Measurements from ENCODE around the gene PODNL1. TPM values are rescaled to one million over a fixed set of nuclear protein-coding genes. Genes with fewer than 3 reads are reported as not detected.

Gene PODNL1
- total RNA-seq, 1 experiment from 2014 or later: 1.1 TPM

DNA sequence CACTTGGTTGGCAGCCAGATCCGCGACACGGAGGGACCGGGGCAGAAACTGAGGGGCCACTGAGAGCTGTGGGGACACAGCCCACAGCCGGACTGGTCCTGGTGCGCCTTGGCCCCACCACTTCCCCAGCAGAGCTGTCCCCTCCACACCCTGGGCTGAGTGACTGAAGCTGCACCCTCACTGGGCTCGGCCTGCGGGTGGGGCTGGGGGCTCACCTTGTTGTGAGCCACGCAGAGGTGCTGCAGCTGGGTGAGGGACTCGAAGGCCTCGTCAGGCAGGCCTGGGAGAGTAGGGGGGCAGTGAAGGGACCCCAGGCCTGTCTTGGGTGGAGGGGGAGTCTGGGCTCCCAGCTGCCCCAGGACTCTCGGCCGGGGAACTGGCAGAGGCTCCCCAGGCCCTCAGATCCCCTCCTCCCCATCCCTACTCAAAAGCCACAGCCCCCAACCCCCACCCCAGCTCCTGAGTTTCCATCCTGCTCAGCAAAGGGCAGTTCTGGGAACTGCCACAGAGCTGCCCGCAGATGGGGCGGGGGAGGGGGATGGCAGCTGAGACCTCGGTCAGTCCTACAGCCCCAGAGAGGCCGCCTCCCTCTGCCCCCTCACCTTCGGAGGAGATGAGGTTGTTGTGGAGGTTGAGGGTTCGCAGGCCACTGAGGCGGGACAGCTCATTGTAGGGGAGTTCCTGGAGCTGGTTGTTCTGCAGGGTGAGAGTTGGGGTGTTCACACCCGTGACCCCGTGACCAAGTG is 2.3 kb downstream of the PODNL1 start:
- DNase-seq (ENCODE audit: low spot score) (peak; percentile 70), ATAC-seq (peak; percentile 67)
- ChIA-PET CTCF (interaction anchor here (0.7 to 1.5 kb wide), 12 partner anchors 17 to 136 kb away, joined by 3 to 10 read pairs (median 4); partner anchors contain the start of genes DCAF15, IL27RA and MISP3), POLR2A (interaction anchor here (0.7 to 1.3 kb wide), 9 partner anchors 16 to 138 kb away, joined by 3 to 7 read pairs (median 3); partner anchors contain the start of gene DCAF15)
- TF ChIP-seq, protein P1, sequence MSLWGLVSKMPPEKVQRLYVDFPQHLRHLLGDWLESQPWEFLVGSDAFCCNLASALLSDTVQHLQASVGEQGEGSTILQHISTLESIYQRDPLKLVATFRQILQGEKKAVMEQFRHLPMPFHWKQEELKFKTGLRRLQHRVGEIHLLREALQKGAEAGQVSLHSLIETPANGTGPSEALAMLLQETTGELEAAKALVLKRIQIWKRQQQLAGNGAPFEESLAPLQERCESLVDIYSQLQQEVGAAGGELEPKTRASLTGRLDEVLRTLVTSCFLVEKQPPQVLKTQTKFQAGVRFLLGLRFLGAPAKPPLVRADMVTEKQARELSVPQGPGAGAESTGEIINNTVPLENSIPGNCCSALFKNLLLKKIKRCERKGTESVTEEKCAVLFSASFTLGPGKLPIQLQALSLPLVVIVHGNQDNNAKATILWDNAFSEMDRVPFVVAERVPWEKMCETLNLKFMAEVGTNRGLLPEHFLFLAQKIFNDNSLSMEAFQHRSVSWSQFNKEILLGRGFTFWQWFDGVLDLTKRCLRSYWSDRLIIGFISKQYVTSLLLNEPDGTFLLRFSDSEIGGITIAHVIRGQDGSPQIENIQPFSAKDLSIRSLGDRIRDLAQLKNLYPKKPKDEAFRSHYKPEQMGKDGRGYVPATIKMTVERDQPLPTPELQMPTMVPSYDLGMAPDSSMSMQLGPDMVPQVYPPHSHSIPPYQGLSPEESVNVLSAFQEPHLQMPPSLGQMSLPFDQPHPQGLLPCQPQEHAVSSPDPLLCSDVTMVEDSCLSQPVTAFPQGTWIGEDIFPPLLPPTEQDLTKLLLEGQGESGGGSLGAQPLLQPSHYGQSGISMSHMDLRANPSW (CRISPR knock-in tag; conservative IDR thresholded peaks at IDR 0.05; ENCODE audit: low read depth): no peak
- TF ChIP-seq, protein P2, sequence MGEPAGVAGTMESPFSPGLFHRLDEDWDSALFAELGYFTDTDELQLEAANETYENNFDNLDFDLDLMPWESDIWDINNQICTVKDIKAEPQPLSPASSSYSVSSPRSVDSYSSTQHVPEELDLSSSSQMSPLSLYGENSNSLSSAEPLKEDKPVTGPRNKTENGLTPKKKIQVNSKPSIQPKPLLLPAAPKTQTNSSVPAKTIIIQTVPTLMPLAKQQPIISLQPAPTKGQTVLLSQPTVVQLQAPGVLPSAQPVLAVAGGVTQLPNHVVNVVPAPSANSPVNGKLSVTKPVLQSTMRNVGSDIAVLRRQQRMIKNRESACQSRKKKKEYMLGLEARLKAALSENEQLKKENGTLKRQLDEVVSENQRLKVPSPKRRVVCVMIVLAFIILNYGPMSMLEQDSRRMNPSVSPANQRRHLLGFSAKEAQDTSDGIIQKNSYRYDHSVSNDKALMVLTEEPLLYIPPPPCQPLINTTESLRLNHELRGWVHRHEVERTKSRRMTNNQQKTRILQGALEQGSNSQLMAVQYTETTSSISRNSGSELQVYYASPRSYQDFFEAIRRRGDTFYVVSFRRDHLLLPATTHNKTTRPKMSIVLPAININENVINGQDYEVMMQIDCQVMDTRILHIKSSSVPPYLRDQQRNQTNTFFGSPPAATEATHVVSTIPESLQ (CRISPR knock-in tag; IDR thresholded peaks at IDR 0.05): no peak
- TF ChIP-seq MYBL2 (CRISPR knock-in tag; IDR thresholded peaks at IDR 0.05): no peak
- TF ChIP-seq ZNF232 (CRISPR knock-in tag; IDR thresholded peaks at IDR 0.05): no peak
- TF ChIP-seq, protein P3, sequence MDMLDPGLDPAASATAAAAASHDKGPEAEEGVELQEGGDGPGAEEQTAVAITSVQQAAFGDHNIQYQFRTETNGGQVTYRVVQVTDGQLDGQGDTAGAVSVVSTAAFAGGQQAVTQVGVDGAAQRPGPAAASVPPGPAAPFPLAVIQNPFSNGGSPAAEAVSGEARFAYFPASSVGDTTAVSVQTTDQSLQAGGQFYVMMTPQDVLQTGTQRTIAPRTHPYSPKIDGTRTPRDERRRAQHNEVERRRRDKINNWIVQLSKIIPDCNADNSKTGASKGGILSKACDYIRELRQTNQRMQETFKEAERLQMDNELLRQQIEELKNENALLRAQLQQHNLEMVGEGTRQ (CRISPR knock-in tag; IDR thresholded peaks at IDR 0.05): no peak
- TF ChIP-seq, protein P4, sequence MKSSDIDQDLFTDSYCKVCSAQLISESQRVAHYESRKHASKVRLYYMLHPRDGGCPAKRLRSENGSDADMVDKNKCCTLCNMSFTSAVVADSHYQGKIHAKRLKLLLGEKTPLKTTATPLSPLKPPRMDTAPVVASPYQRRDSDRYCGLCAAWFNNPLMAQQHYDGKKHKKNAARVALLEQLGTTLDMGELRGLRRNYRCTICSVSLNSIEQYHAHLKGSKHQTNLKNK (CRISPR knock-in tag; IDR thresholded peaks at IDR 0.05): no peak
- Mint-ChIP-seq H3K4me1 (peaks cover 29% of the 10 kb centered on the region), H3K4me3 (no peak overlapping the region), H3K9me3 (no peaks in the 10 kb centered on the region), H3K36me3 (no peaks in the 10 kb centered on the region), H3K27me3 (ENCODE audit: low read depth) (no peaks in the 10 kb centered on the region), H3K27ac (no peak overlapping the region; the same call in 1 of the 2 replicates)

DNA sequence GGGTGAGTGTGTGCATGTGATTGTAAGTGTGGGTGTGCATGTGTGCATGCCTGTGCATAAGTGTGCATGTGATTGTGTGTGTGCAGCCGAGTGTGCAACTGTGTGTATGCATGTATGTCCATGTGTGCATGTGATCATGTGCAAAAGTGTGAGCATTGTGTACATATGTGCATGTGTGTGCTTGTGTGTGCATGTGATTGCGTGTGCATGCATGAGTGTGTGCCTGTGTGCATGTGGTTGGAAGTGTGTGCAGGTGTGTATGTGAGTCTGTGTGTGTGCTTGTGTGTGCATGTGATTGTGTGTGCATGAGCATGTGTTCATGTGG is 3.5 kb downstream of the PODNL1 start:
- no peaks in the 10 kb centered on the region for H3K27me3 Mint-ChIP-seq (ENCODE audit: low read depth)
- CTCF ChIA-PET: interaction anchor here (0.6 to 3.8 kb wide), 17 partner anchors 14 to 471 kb away, joined by 3 to 39 read pairs (median 6); partner anchors contain the start of genes DCAF15, IL27RA and MISP3
- TF ChIP-seq, protein P5, sequence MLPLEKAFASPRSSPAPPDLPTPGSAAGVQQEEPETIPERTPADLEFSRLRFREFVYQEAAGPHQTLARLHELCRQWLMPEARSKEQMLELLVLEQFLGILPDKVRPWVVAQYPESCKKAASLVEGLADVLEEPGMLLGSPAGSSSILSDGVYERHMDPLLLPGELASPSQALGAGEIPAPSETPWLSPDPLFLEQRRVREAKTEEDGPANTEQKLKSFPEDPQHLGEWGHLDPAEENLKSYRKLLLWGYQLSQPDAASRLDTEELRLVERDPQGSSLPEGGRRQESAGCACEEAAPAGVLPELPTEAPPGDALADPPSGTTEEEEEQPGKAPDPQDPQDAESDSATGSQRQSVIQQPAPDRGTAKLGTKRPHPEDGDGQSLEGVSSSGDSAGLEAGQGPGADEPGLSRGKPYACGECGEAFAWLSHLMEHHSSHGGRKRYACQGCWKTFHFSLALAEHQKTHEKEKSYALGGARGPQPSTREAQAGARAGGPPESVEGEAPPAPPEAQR (CRISPR knock-in tag; IDR thresholded peaks at IDR 0.05): no peak
- TF ChIP-seq TCF7 (CRISPR knock-in tag; IDR thresholded peaks at IDR 0.05; ENCODE audit: low read depth) (no peak), ZNF121 (CRISPR knock-in tag; IDR thresholded peaks at IDR 0.05) (no peak), NR3C1 (CRISPR knock-in tag; conservative IDR thresholded peaks at IDR 0.05; ENCODE audit: low read depth) (no peak)
- TF ChIP-seq, protein P6, sequence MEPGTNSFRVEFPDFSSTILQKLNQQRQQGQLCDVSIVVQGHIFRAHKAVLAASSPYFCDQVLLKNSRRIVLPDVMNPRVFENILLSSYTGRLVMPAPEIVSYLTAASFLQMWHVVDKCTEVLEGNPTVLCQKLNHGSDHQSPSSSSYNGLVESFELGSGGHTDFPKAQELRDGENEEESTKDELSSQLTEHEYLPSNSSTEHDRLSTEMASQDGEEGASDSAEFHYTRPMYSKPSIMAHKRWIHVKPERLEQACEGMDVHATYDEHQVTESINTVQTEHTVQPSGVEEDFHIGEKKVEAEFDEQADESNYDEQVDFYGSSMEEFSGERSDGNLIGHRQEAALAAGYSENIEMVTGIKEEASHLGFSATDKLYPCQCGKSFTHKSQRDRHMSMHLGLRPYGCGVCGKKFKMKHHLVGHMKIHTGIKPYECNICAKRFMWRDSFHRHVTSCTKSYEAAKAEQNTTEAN (CRISPR knock-in tag; IDR thresholded peaks at IDR 0.05): peak; percentile 95; the same call in 1 of the 2 replicates
- ATAC-seq (no peak), DNase-seq (ENCODE audit: low spot score) (no peak)
- peak overlapping the region; percentile 68; the same call in 1 of the 2 replicates for H3K27ac Mint-ChIP-seq
- peaks cover 29% of the 10 kb centered on the region for H3K4me1 Mint-ChIP-seq
- H3K9me3 Mint-ChIP-seq: no peaks in the 10 kb centered on the region
- H3K4me3 Mint-ChIP-seq: no peak overlapping the region
- POLR2A ChIA-PET: interaction anchor here (0.7 to 1.2 kb wide), 2 partner anchors 27 to 90 kb away, joined by 3 to 4 read pairs; no protein-coding TSS in a partner anchor
- no peaks in the 10 kb centered on the region for H3K36me3 Mint-ChIP-seq
